NB4 (cell line): ENCODE data around the gene ABI3.

ENCODE experiments used
- MYC ChIP-seq: IDR thresholded peaks from 2 replicates; pipeline ENCODE4 v1.6.1; 2011; ENCODE audit warnings: low read depth, low read length
- POLR2A ChIP-seq: IDR thresholded peaks from 2 replicates; pipeline ENCODE4 v1.6.1; 2011; ENCODE audit warnings: mild to moderate bottlenecking; ENCODE audit not compliant: insufficient read length; ENCODE audit errors: extremely low read depth
- TF ChIP-seq, protein P1 (sequence below): IDR thresholded peaks from one replicate; pipeline ENCODE4 v1.5.1; 2012; ENCODE audit warnings: low read depth, low read length

GRCh38 chr17:49224997-49225337 lies 14.5 kb downstream of the ABI3 start:
- TF ChIP-seq, protein P1, sequence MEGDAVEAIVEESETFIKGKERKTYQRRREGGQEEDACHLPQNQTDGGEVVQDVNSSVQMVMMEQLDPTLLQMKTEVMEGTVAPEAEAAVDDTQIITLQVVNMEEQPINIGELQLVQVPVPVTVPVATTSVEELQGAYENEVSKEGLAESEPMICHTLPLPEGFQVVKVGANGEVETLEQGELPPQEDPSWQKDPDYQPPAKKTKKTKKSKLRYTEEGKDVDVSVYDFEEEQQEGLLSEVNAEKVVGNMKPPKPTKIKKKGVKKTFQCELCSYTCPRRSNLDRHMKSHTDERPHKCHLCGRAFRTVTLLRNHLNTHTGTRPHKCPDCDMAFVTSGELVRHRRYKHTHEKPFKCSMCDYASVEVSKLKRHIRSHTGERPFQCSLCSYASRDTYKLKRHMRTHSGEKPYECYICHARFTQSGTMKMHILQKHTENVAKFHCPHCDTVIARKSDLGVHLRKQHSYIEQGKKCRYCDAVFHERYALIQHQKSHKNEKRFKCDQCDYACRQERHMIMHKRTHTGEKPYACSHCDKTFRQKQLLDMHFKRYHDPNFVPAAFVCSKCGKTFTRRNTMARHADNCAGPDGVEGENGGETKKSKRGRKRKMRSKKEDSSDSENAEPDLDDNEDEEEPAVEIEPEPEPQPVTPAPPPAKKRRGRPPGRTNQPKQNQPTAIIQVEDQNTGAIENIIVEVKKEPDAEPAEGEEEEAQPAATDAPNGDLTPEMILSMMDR = no peak
- TF ChIP-seq MYC (no peak), POLR2A (no peak)
